Muscle of back (tissue), 11 donors: Measurements from ENCODE around the gene CHN1. TPM values are rescaled to one million over a fixed set of nuclear protein-coding genes. Genes with fewer than 3 reads are reported as not detected.
A peak's percentile ranks its signal among the peaks of the same experiment; 100 is the strongest.

Source experiments
- DNase-seq, 3 donors: peaks; one replicate each; pipeline versions ENCODE4 v3.0.0 to v3.0.0-alpha.2; 2013
- polyA plus RNA-seq, 10 donors: library from polyadenylated mRNA; unstranded; fragments of 120-200 nt; gene quantifications; one replicate each; pipeline ENCODE4 v1.2.1, GENCODE V29; 2013; ENCODE audit not compliant: insufficient read length in 10 of 10

CHN1 gene
- polyA plus RNA-seq, 10 donors, result 11.3 to 18.9 (median 15.6) TPM

DNA sequence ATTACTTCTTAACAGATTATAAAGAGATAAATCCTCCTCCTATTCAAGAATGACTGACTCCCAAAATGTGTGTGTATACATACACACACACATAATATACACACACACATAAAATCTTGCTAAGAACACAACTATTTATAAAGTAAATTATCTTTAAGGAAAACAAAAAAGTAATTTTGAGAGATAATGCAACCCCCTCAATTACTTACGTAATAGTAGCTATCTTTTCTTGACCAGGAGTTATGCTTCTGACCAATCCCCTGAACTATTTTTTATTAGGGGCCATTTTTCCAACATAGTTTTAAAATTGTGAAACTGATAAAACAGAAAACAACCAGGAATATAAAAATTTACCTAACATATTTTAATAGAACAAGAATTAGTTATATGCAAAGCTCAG lies 127.9 kb downstream of the CHN1 start:
- no peak for DNase-seq

DNA sequence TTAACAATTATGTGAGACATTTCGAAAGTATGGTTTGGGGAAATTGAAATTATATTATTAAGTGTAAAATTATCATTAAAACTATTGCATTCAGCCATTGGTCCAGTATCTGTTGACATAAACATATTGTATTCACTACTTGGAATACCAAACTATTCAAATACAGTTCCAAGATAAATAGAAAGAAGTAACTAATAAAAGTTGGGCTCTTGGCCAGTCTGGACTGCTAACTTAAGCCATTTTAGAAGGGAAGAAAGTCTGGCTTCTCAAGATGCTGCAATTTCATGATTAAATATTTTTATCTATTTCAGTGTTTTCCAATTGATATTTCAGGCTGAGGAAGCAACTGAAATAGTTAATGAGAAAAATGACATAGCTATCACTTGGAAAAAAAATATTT lies 131.1 kb downstream of the CHN1 start:
- DNase-seq, result peak; percentile 29 to 75 (median 36)

DNA sequence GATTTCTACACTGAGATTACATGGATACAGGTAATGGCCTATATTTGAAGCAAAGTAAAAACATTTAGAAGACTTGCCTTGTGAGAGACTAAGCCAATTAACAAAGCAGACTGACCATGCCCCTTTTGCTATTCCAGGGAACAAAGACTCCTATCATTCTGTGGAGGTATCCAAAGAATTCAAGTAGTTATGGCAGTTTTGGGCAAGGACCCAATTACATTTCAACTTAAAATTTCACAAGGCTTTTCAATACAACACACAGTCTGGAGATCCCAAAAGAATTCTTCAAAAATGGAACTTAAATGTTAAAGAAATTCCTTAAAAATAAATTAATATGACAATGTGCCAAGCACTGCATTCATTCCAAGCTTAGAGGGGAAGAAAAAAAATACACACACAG lies 131.7 kb downstream of the CHN1 start:
- DNase-seq, result peak in 2 of 3 donors; percentile 16 to 31

DNA sequence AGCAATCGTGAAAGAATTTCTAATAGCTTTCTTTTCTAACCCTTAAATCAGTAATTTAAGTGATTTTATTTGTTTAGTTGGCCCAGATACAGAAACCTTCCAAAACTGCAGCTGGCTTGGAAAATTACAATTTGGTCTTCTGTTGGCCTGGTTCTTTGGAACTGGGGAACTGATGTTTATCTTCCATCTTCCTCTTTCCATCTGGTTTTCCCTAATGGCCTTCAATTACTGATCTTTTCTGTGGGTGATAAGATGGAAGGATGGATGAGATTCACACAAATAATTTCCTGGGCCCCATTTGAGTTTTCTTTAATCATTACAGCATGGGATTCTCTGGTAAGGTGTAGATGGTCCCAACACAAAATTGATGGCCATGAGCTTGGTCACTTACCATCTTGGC lies 134.4 kb downstream of the CHN1 start:
- DNase-seq, result no peak

DNA sequence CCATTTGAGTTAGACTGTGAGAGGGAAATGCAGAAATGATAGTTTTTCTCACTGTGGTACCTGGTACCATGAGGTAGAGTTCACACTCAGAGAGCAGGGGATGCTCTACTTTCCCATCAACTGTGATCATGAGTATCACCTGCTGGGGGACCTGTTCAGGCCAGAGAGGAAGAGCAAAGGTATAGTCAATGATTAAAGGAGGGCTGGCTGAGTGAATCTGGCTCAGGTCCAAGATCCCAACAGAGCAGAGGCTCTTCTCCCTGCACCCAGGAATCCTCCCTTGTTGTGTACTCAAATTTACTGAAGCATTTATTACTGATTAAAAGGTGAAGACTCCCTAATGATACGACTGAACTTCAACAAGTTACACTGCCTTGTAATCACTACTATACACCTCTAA lies 136.3 kb downstream of the CHN1 start:
- DNase-seq, result no peak

DNA sequence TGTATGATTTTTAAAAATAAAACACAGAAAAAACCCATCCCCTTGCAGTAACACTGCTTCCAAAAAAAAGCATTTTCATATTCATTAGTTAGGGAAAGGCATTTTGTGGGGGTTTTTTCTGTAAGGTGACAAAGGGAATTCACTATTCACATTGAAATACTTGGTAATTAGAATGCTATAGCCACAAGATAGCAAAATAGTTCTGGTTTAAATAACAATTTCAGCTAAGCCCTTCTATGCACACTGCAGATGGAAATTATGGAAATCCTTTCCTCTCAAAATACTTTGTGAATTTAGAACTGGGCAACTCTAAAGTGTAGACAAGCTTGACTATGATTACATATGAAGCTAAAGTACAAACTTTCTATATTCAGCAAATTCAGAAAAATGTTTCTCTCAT lies 138.8 kb downstream of the CHN1 start:
- no peak for DNase-seq

DNA sequence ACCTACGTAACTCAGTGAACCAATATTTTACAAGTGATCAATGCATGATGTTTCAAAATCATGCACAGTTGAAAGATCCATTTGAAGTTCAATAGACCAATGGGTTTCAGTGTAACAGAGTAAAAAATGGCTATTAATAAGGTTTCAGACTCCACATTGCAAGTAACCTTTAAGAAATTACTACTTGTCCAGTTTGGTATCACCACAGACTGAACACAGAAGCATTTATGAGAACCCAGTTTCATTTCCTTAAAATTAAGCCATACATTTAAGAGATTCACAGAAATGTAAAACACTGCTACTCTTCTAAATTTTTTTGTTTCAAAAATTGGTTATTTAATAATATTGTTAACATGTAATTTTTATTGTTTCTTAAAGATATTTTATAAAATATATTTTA lies 142.0 kb downstream of the CHN1 start:
- DNase-seq, result no peak

DNA sequence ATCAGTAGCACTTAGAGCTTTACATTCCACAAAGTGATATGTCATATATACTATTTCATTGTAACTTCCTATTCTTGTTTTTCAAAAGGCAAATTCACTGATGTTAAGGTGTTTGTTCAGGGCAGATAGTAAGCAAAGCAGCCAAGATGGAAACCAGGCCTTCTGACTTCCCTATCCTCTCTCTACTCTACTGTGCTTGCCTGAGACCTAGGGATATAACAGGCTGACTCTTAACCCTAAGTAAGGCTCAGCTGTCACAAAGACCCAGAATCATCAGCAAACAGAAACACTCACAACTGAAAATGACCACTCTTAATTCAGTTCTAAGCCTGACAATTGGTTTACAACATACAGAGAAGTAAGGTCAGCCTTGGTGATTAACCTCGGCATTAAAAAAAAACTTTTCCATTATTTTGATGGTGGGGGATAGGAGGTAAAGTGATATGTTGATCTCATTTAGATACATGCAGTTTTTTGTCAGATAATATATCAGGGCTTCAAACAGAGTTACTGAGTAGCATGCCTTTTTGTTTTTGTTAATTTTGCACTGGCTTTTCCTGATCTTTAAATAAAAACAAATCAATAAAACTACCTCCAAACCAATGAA lies 145.5 kb downstream of the CHN1 start:
- no peak for DNase-seq

DNA sequence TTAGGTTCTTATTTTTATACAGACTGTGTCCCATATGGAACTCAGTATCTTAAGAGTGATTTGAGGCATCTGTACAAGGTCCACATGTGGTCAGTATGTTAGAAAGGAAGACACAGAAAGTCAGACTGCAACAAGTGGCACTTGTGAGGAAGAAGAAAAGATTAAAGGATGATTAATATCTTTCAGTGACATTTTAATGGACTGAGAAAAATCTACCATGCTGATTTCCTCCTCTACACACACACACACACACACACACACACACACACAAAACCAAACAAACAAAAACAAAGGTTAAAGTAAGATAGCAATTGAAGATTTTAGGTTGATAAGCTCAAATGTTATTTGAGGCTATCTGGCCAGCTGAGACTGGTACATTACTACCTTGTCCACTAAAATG lies 146.4 kb downstream of the CHN1 start:
- DNase-seq, result no peak

DNA sequence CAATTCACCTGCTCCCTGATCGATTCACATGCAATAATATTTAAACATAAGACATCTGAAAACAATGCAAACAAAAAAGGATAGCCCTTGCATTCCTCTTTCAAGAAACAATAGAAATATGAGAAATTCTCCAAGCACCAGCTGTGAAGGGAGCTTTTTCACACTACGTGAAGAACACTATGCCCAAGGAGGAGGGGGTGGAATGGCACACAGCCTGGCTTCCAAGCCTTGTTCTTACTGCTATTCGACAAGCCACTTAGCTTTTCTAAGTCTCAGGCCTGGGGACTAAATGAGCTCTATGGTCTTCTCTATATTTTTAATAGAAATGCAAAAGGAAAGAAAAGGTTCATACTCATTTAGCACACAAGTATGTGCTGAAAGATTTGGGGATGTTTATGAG lies 148.7 kb downstream of the CHN1 start:
- no peak for DNase-seq

DNA sequence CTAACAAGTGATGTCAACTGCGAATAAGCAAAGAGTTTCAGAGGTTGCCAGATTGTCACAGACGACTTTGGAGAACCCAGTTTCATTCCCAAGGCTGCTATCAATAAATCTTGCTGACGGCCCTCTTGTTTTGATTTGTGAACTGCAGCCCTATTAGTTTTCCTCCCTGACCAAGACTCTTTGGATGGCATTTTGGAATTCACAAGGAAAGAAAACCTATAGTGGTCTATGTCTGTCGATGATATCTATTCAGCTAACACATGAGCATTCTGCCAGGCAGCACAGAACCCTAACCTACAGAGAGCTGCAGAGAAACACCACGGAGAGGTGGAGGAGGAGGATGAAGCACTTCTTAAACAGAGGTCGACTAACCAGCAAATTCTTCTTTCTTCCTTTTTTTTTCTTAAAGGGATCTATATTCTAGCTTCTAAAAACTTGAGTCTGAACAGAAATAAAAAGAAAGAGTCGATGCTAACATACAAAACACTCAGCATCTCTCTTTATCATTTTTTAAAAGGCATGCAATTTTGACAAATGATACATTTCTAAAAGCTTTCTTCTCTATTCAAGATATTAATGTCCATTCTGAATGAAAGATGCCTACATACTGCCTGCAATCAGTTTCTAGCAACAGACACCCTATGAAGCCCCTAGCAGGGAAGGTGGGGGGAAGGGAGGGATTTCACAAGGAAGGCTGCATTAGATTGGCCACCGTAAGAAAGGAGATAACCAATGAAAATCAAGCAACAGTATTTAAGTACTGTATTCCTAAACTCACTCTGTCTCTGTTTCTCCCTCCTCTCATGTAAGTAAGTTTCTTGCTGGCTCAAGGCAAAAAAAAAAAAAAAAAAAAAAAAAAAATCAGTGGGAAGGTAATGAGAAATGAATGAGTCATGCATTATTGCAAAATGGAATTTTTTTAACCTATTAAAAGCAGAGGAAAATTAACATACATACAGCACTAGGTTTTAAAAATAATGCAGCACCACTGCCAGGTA lies 157.9 kb downstream of the CHN1 start:
- DNase-seq, result peak; percentile 83 to 91 (median 88)

DNA sequence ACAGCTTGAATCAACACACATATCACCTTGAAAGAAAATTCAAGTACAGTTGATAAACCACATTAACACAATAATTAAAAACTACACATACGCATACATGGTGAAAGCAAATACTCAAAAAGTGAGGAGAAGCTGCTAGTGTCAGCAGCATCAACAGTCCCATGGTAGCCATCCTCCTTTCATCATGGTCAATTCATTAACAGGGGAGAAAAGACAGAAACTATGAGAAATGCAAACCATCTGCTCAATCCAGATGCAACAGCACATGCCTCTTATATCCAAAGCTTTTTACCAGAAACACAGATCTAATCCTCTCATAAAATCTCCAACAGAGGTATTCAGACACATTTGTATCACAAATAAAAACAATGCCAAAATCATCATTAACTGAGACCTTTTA lies 159.0 kb downstream of the CHN1 start:
- DNase-seq, result peak in 1 of 3 donors; percentile 61

DNA sequence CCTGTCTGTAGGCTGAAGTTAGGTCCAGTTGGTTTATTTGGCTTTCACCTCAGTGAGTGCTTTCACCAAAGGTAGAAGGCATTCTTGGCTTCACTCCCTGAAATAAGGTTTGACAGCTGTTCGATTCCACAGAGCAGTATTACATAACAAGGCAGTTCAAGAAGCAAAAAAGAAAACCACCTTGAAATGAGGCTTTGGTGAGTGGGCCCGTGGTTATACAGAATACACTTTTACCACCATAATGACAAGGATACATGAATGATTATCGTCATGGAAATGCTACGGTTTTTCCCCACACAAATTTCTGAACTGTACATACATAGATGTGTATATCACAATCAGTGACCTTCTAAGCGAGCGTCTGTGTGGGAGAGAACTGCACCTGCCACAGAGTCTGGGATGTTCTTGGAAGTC lies 160.9 kb downstream of the CHN1 start:
- DNase-seq, result no peak

DNA sequence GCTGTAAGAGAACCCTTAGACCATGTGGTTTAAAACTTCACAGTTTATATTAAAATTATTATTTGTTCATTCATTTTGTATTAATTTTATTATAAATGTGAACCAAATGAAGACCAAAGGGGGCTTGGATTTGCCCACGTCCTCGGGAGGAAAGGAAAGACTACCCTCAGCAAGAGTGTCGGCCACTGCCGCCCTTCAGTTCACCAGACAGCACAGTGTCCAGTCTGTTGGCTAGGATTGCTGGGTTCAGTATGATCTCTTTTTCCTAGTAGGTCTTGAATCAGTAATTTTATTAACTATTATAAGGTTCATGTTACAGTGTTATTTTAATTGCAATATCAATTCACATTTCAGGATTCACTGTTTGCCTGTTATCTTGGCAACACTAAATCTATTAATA lies 162.7 kb downstream of the CHN1 start:
- DNase-seq, result no peak

DNA sequence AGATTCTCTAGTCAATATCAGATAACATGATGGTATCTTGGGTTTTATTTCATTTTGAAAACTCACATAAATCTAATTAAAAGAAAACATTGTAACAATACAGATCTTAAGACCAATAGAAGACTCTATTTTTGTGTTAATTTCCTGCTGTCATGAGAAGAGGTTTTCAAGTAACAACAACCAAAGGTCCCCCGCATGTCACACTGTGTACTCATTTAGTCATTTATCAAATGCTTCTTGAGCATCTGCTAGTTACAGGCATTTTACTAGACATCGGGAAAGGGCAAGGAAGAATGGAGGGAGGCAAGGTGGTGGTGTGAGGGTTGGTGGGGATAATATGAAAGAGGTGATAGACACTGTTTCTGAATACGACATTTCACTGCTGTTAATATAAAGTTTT lies 163.2 kb downstream of the CHN1 start:
- no peak for DNase-seq

DNA sequence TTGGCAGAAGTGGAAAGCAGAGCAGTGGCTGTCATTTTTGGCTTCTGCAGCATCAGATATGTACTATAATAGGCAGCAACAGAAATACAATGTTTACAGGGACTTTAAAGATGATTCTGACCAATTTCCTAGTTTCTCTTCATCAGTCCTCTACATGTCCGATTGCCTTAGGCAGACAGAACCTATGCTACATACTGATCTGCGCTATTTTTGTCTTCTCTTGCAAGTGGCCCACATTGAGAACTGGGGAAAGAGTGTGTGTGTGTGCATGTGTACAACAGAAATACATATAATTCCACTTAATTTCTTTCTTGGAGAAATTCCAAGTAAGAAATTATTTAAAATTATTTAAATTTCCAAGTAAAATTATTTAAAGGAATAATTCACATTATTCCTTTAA lies 163.8 kb downstream of the CHN1 start:
- DNase-seq, result no peak

DNA sequence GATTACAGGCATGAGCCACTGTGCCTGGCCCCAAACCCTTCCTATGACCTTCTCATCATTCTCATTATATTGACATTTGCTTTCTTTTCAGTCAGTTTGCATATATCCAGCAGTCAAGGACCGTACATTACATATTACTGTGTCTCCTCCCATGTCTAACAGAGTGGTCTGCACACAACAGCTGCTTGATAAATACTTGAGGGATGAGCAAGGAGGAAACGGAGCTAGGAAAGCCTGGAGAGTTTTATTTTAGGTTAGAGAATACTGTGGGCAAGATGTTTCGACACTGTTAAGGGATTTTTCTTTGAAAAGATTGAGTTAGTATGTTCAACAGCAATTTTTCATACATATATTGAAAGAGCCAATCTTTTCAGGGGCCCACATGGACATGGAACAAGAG lies 164.7 kb downstream of the CHN1 start:
- peak in 2 of 3 donors; percentile 54 to 69 for DNase-seq

DNA sequence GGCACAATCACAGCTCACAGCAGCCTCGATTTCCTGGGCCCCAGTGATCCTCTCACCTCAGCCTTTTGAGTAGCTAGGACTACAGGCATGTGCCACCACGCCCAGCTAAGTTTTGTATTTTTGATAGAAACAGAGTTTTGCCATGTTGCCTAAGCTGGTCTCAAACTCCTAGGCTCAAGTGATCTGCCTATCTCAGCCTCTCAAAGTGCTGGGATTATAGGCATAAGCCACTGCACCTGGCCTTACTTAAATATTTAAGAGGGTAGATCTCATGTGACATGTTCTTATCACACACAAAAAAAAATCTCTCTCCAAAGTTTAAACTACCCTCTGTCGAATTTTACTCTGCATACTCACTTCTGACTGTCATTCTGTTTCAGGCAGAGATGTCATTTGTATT lies 165.5 kb downstream of the CHN1 start:
- no peak for DNase-seq

DNA sequence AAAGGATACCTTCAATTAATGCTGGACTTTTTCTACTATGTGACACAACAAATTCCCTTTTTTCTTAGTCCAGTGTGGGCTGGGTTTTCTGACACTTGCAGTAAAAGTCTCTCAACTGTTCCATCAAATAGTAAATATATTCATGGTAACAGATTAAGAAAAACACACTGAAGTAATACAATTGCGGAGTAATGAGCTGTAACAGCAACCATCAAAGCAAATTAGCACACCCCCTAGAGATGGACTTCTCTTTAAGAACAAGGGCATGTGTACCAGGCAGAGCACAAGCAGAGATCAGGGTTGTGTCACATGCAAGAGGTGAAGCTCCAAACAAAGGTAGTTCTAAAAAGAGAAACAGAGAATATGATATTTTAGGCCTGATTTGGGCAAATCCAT lies 168.2 kb downstream of the CHN1 start:
- no peak for DNase-seq

DNA sequence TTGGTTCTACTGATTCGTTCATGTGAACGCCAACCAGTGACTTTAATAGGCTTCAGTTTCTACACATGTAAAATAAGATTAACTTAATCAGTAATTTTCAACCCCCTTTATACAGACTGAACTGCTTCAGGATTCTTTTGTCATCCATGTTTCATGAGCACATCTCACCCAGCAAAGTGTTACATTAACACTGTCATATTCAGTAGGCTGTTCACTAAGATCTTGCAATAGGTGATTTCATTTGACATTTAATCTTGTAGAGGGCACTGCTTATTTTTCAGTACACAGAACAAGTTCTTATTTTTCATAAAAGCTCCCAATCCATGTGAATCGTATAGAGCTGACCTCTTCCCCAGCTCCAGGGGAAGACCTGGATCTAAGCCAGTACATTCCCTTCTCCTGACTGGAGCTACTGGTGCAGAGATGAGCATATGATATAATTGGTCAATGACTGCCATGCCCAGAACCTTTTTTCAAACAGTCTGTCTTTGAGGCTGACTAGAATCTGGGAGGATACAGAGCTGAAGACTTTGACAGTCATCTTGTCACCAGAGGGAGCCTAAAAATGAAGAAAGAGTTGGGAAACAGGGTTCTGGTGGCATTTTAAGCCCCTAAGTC lies 168.7 kb downstream of the CHN1 start:
- DNase-seq, result peak in 1 of 3 donors; percentile 94

DNA sequence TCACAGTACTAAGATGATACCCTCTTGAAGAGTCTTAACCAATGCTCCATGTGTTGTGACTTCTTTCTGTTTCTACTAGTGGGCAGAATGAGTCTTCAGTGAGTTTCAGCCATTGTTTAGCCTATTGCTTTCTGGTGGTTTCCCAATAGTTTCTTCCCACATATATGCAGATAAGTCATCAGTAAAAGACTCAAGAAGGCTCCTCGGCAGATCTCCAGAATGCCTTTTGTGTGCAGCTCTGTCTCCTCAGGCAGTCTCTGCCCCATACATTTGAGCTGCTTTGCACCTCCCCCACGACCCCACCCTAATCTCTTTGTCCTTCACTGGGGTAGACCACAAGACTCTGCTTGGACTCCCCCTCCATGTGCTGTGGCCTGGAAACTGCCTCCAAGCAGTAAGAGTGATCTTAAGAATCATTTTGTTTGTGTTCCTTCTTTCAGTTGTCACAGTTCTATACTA lies 169.4 kb downstream of the CHN1 start:
- DNase-seq, result peak in 1 of 3 donors; percentile 93

DNA sequence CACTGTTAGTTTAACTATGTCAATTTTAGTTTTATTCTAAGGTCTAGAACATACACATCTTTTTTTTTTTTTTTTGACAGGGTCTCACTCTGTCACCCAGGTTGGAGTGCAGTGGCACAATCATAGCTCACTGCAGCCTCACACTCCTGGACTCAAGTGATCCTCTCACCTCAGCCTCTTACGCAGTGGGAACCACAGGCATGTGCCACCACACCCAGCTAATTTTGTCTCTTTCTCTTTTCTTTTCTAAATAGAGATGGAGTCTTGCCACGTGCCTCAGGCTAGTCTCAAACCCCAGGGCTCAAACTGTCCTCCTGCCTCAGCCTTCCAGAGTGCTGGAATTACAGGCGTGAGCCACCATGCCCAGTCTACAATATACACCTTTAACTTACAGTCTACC lies 171.4 kb downstream of the CHN1 start:
- no peak for DNase-seq

DNA sequence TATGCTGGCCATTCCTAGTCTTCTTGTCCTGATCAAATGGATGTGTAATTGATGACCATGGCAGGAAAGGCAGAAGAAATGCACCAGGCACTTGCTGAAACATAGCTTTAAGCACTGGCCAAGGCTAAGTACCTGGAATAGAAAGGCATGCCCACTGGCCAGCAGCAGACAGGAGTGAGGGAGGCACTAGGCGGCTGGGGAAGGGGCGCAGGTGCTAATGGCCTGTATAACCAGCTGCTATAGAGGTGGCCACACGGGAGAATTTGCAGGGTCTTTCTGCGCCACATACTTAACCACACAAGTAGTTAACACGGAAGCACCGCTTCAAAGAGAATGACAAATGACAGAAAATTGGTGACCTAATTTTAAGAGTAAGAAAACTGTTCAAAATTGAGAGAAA lies 174.6 kb downstream of the CHN1 start:
- DNase-seq, result no peak
